H1 (cell line): ENCODE data around the gene GCAT. TPM values are rescaled to one million over a fixed set of nuclear protein-coding genes. Genes with fewer than 3 reads are reported as not detected.

Experiments used
- CTCF ChIA-PET: fragments of 300-600 bp; sonication (Branson Sonifier 250); formaldehyde crosslinking; loops from one replicate; lab custom pipeline; 2021; ENCODE audit not compliant: partially characterized antibody; lab: Charles Lee
- POLR2A ChIA-PET: fragments of 300-600 bp; sonication (Branson Sonifier 250); formaldehyde crosslinking; loops from one replicate; lab custom pipeline; 2021; ENCODE audit warnings: inconsistent platforms; ENCODE audit not compliant: partially characterized antibody; lab: Charles Lee
- DNase-seq, 2 experiments: peaks; one replicate each; pipeline versions ENCODE4 v3.0.0 to v3.0.0-alpha.2; 2010 to 2022; ENCODE audit warnings: low spot score in 2 of 2, low read depth in 1 of 2, mixed read lengths in 1 of 2
- FAIRE-seq: peaks from 2 replicates; lab custom pipeline; 2011; peaks lifted over from hg19 to GRCh38; lab: Jason Lieb, UNC
- H2AFZ ChIP-seq: 2 replicates; pipeline ENCODE4 v1.8.1; 2012; ENCODE audit warnings: low read length, inconsistent platforms
- H2AK5ac ChIP-seq: 2 replicates; pipeline ENCODE4 v1.6.1; 2013; ENCODE audit warnings: low read depth, low read length
- H2BK120ac ChIP-seq: replicated peaks from 2 replicates; pipeline ENCODE3; 2013; ENCODE audit warnings: low read depth, low read length, inconsistent platforms
- H2BK12ac ChIP-seq: 2 replicates; pipeline ENCODE4 v1.6.1; 2013; ENCODE audit warnings: low read depth, low read length
- H2BK15ac ChIP-seq: 2 replicates; pipeline ENCODE4 v1.6.1; 2013; ENCODE audit warnings: low read length
- H2BK20ac ChIP-seq: 2 replicates; pipeline ENCODE4 v1.6.1; 2013; ENCODE audit warnings: low read length
- H2BK5ac ChIP-seq: 2 replicates; pipeline ENCODE4 v1.6.1; 2013; ENCODE audit warnings: low read depth, low read length
- H3K14ac ChIP-seq: 2 replicates; pipeline ENCODE4 v1.6.1; 2013; ENCODE audit warnings: inconsistent platforms; ENCODE audit not compliant: insufficient read length
- H3K18ac ChIP-seq: 2 replicates; pipeline ENCODE4 v1.6.1; 2013; ENCODE audit warnings: low read length; ENCODE audit errors: extremely low read depth
- H3K23ac ChIP-seq: 2 replicates; pipeline ENCODE4 v1.6.1; 2013; ENCODE audit warnings: inconsistent platforms; ENCODE audit not compliant: insufficient read length
- H3K23me2 ChIP-seq: 2 replicates; pipeline ENCODE4 v1.6.1; 2013; ENCODE audit warnings: low read depth, low read length
- H3K27ac ChIP-seq: 2 replicates; pipeline ENCODE4 v1.6.1; 2011; ENCODE audit warnings: low read depth, low read length, inconsistent platforms
- H3K27me3 ChIP-seq, 4 experiments: replicated peaks in 1 of 4; 1 replicate in 1 of 4; 2 replicates in 3 of 4; pipeline versions ENCODE4 v1.6.1 to v1.8.1; 2011 to 2013; ENCODE audit warnings: low read length in 3 of 4, mild to moderate bottlenecking in 3 of 4, inconsistent platforms in 2 of 4, mixed read lengths in 2 of 4, moderate library complexity in 1 of 4; ENCODE audit not compliant: control insufficient read depth in 3 of 4, insufficient read depth in 3 of 4; ENCODE audit errors: extremely low read depth in 1 of 4
- H3K36me3 ChIP-seq, 4 experiments: 2 replicates each; pipeline versions ENCODE4 v1.6.1 to v1.8.1; 2011 to 2013; ENCODE audit warnings: mild to moderate bottlenecking in 4 of 4, low read length in 3 of 4, moderate library complexity in 2 of 4, control low read depth in 1 of 4, inconsistent platforms in 1 of 4; ENCODE audit not compliant: insufficient read depth in 4 of 4, control insufficient read depth in 2 of 4
- H3K4ac ChIP-seq: replicated peaks from 2 replicates; pipeline ENCODE3; 2013; ENCODE audit warnings: low read length, low read depth, mixed read lengths, inconsistent platforms; ENCODE audit not compliant: insufficient read length
- H3K4me1 ChIP-seq, 4 experiments: replicated peaks in 1 of 4; 1 replicate in 1 of 4; 2 replicates in 3 of 4; pipeline versions ENCODE4 v1.6.1 to v1.8.1; 2011 to 2013; ENCODE audit warnings: low read length in 3 of 4, inconsistent platforms in 2 of 4, mixed read lengths in 1 of 4; ENCODE audit not compliant: insufficient read depth in 4 of 4, control insufficient read depth in 3 of 4
- H3K4me2 ChIP-seq, 2 experiments: 2 replicates each; pipeline versions ENCODE4 v1.6.1 to v1.8.1; 2011 to 2013; ENCODE audit warnings: low read depth in 2 of 2, low read length in 2 of 2, control low read depth in 1 of 2, inconsistent platforms in 1 of 2, mild to moderate bottlenecking in 1 of 2; ENCODE audit not compliant: insufficient read depth in 1 of 2
- H3K4me3 ChIP-seq, 4 experiments: fragments of 200-600, 300-600 bp in 1 of 4; sonication (generic), shearing (Covaris generic), sonication (Bioruptor Twin) in 1 of 4; 2 replicates each; pipeline versions ENCODE4 v1.5.1 to v1.8.1; 2011 to 2016; ENCODE audit warnings: low read length in 4 of 4, low read depth in 3 of 4, control low read depth in 2 of 4, inconsistent platforms in 2 of 4, mild to moderate bottlenecking in 2 of 4, mixed read lengths in 1 of 4, moderate library complexity in 1 of 4; ENCODE audit not compliant: insufficient read depth in 2 of 4; ENCODE audit errors: extremely low read depth in 1 of 4
- H3K56ac ChIP-seq: replicated peaks from 2 replicates; pipeline ENCODE3; 2013; ENCODE audit warnings: low read depth, mild to moderate bottlenecking, mixed read lengths, low read length, inconsistent platforms; ENCODE audit not compliant: insufficient read length
- H3K79me1 ChIP-seq: 2 replicates; pipeline ENCODE4 v1.6.1; 2013; ENCODE audit warnings: low read depth, low read length, control low read depth
- H3K79me2 ChIP-seq, 2 experiments: 2 replicates each; pipeline versions ENCODE4 v1.6.1 to v1.8.1; 2012 to 2013; ENCODE audit warnings: low read length in 2 of 2, mild to moderate bottlenecking in 2 of 2, inconsistent platforms in 1 of 2; ENCODE audit not compliant: insufficient read depth in 2 of 2, control insufficient read depth in 1 of 2
- H3K9ac ChIP-seq, 4 experiments: replicated peaks in 1 of 4; 1 replicate in 1 of 4; 2 replicates in 3 of 4; pipeline versions ENCODE4 v1.6.1 to v1.8.1; 2011 to 2013; ENCODE audit warnings: low read depth in 3 of 4, low read length in 3 of 4, control low read depth in 2 of 4, mild to moderate bottlenecking in 2 of 4, moderate library complexity in 2 of 4, inconsistent platforms in 1 of 4; ENCODE audit errors: extremely low read depth in 1 of 4
- H3K9me3 ChIP-seq, 2 experiments: 2 replicates each; pipeline versions ENCODE4 v1.6.1 to v1.8.1; 2012 to 2013; ENCODE audit warnings: mild to moderate bottlenecking in 2 of 2, moderate library complexity in 2 of 2, control low read depth in 1 of 2, inconsistent platforms in 1 of 2, low read depth in 1 of 2, low read length in 1 of 2, mixed read lengths in 1 of 2; ENCODE audit not compliant: insufficient read depth in 2 of 2
- H4K20me1 ChIP-seq, 2 experiments: replicated peaks in 1 of 2; 2 replicates each; pipeline versions ENCODE3 to v1.8.1; 2011 to 2013; ENCODE audit warnings: inconsistent platforms in 2 of 2, low read length in 2 of 2, mild to moderate bottlenecking in 1 of 2; ENCODE audit not compliant: insufficient read depth in 2 of 2, control insufficient read depth in 1 of 2
- H4K5ac ChIP-seq: 2 replicates; pipeline ENCODE4 v1.6.1; 2013; ENCODE audit warnings: low read length, low read depth, mixed read lengths, inconsistent platforms; ENCODE audit not compliant: insufficient read length
- H4K8ac ChIP-seq: 2 replicates; pipeline ENCODE4 v1.8.0; 2013; ENCODE audit warnings: mild to moderate bottlenecking, moderate library complexity, low read length, inconsistent platforms; ENCODE audit not compliant: insufficient read depth; ENCODE audit errors: extremely low read depth
- H4K91ac ChIP-seq: replicated peaks from 2 replicates; pipeline ENCODE3; 2013; ENCODE audit warnings: low read length, mixed read lengths, inconsistent platforms; ENCODE audit not compliant: insufficient read length
- CBX8 ChIP-seq: fragments of 300-800, 300-1000 bp; sonication (generic); IDR thresholded peaks from 2 replicates; pipeline ENCODE4 v1.7.1; 2016; ENCODE audit warnings: low read depth, low read length, borderline replicate concordance
- CHD1 ChIP-seq: IDR thresholded peaks from 2 replicates; pipeline ENCODE4 v1.6.1; 2012; ENCODE audit warnings: low read depth, low read length, improper control_type of control experiment
- CHD2 ChIP-seq: IDR thresholded peaks from 2 replicates; pipeline ENCODE4 v1.6.1; 2012; ENCODE audit warnings: low read length, improper control_type of control experiment
- EGR1 ChIP-seq: IDR thresholded peaks from 2 replicates; pipeline ENCODE4 v1.6.1; 2011; ENCODE audit warnings: low read depth, low read length, borderline replicate concordance
- KDM4A ChIP-seq: IDR thresholded peaks from one replicate; pipeline ENCODE4 v1.7.1; 2012; ENCODE audit warnings: low read depth, mild to moderate bottlenecking, moderate library complexity, low read length, inconsistent platforms; ENCODE audit not compliant: severe bottlenecking
- POU5F1 ChIP-seq: IDR thresholded peaks from 2 replicates; pipeline ENCODE4 v1.6.1; 2011; ENCODE audit warnings: low read depth, mild to moderate bottlenecking, low read length, moderate library complexity
- RAD21 ChIP-seq, 2 experiments: IDR thresholded peaks in 1 of 2; conservative IDR thresholded peaks in 1 of 2; 2 replicates each; pipeline ENCODE4 v1.6.1; 2011; ENCODE audit warnings: low read depth in 2 of 2, low read length in 2 of 2, improper control_type of control experiment in 1 of 2, inconsistent platforms in 1 of 2, mild to moderate bottlenecking in 1 of 2, moderate library complexity in 1 of 2
- RFX5 ChIP-seq: IDR thresholded peaks from 2 replicates; pipeline ENCODE4 v1.6.1; 2011; ENCODE audit warnings: low read depth, low read length, improper control_type of control experiment, borderline replicate concordance
- SIRT6 ChIP-seq: IDR thresholded peaks from one replicate; pipeline ENCODE4 v1.7.1; 2012; ENCODE audit warnings: low read length, inconsistent platforms
- SRF ChIP-seq: IDR thresholded peaks from 2 replicates; pipeline ENCODE4 v1.6.1; 2011; ENCODE audit warnings: mild to moderate bottlenecking, low read depth, low read length, moderate library complexity
- TAF1 ChIP-seq: IDR thresholded peaks from 2 replicates; pipeline ENCODE4 v1.6.1; 2011; ENCODE audit warnings: mild to moderate bottlenecking, low read depth, low read length
- WGBS, 2 experiments: shearing (Covaris generic) in 1 of 2; methylation state at CpG; one replicate each; pipeline versions ENCODE4 v1.1.6 to v1.1.7; 2013 to 2015; ENCODE audit warnings: low lambda C conversion rate in 2 of 2, mixed read lengths in 2 of 2, inconsistent platforms in 1 of 2, low coverage in 1 of 2, missing lambda C conversion rate in 1 of 2; ENCODE audit not compliant: insufficient replicate concordance in 2 of 2, insufficient coverage in 1 of 2, insufficient read length in 1 of 2; ENCODE audit errors: extremely low coverage in 1 of 2, missing lambda C conversion rate in 1 of 2; 5-methylcytosine and 5-hydroxymethylcytosine counted together
- polyA plus RNA-seq, 7 experiments: library from polyadenylated mRNA; depleted of rRNA in 3 of 7; stranded (reverse) in 5 of 7; unstranded in 2 of 7; fragments of >200 nt in 5 of 7; fragments of 200-250 nt in 2 of 7; gene quantifications; 1 replicate in 5 of 7; 2 replicates in 1 of 7; 4 replicates in 1 of 7; pipeline versions ENCODE4 v1.2.1 to v1.2.3, GENCODE V29; 2011 to 2013; ENCODE audit warnings: missing spikeins in 2 of 7, mixed read lengths in 2 of 7
- total RNA-seq: library from RNA; stranded (reverse); fragmentation: NEBNext Ultra II Directional; extraction: Animal tissue kit (Norgen Biotek cat#: 25700); gene quantifications from 2 replicates; pipeline ENCODE4 v1.2.1, GENCODE V29; 2021
- TF ChIP-seq, protein P1 (sequence below): IDR thresholded peaks from 2 replicates; pipeline ENCODE4 v1.6.1; 2012; ENCODE audit warnings: low read length, inconsistent platforms

Gene GCAT
- total and polyA plus RNA-seq, 2 of the 8 experiments (the other 6 are each of a cell fraction or from before 2014, with no cell fraction given): 24.3 to 47.5 TPM

DNA sequence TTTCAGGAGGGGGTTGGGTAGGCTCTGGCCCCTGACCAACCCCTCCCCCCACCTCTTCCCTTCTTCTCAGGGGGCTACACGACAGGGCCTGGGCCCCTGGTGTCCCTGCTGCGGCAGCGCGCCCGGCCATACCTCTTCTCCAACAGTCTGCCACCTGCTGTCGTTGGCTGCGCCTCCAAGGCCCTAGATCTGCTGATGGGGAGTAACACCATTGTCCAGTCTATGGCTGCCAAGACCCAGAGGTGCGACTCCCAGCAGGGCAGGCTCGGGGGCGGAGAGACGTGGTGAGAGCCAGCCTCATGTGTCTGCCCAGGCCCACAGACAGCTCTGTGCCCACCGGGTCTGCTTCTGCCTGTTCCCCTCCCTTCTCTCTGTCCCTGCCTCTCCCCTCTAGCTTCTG lies 7.9 kb downstream of the GCAT start:
- peaks cover 10% of the 10 kb centered on the region; the same call in 1 of the 2 replicates for H3K23me2 ChIP-seq
- no peak overlapping the region; the same call in 1 of the 2 replicates for H4K8ac ChIP-seq
- H3K14ac ChIP-seq: no peak overlapping the region
- H2BK20ac ChIP-seq: no peak overlapping the region
- no peak for FAIRE-seq
- H3K79me1 ChIP-seq: no peaks in the 10 kb centered on the region
- no peak overlapping the region for H2BK15ac ChIP-seq
- H3K9me3 ChIP-seq: no peaks in the 10 kb centered on the region
- H2BK5ac ChIP-seq: no peak overlapping the region
- H2BK120ac ChIP-seq: no peak overlapping the region
- no peak overlapping the region for H3K4me3 ChIP-seq
- no peak overlapping the region for H3K4me2 ChIP-seq
- H3K9ac ChIP-seq: no peak overlapping the region
- H3K27me3 ChIP-seq: peaks cover 0 to 23% (median 20%) of the 10 kb centered on the region in 4 experiments; a peak in 6 of 7 replicates
- POLR2A ChIA-PET: interaction anchor here (0.6 to 6.2 kb wide), 6 partner anchors 9 to 46 kb away, joined by 3 to 142 read pairs (median 4); partner anchors contain the start of genes ANKRD54 and GCAT
- no peak overlapping the region for H3K23ac ChIP-seq
- H3K56ac ChIP-seq: no peak overlapping the region
- no peaks in the 10 kb centered on the region for H3K79me2 ChIP-seq
- H3K4me1 ChIP-seq: peaks cover 0 to 15% (median 12%) of the 10 kb centered on the region in 4 experiments; a peak in 6 of 7 replicates
- 92% methylated on average over 12 of the region's 12 CpGs; no CpG with 5 or more reads in 1 of the 2 experiments for WGBS, 2 experiments
- no peak overlapping the region for H3K27ac ChIP-seq
- CTCF ChIA-PET: interaction anchor here (0.6 to 7.7 kb wide), 10 partner anchors 8 to 179 kb away, joined by 3 to 80 read pairs (median 3); partner anchors contain the start of genes ANKRD54, GCAT and LGALS1
- no peak overlapping the region for H3K18ac ChIP-seq
- no peak overlapping the region for H3K4ac ChIP-seq
- no peak overlapping the region for H2AFZ ChIP-seq
- peaks cover 0 to 5% of the 10 kb centered on the region in 2 experiments for H4K20me1 ChIP-seq
- DNase-seq: no peak
- peaks cover 0 to 11% (median 5%) of the 10 kb centered on the region in 4 experiments; a peak in 5 of 8 replicates for H3K36me3 ChIP-seq
- H2BK12ac ChIP-seq: no peak overlapping the region
- no peak overlapping the region for H4K91ac ChIP-seq
- no peak overlapping the region for H4K5ac ChIP-seq
- no peak overlapping the region for H2AK5ac ChIP-seq
- no peak for TF ChIP-seq SIRT6
- TF ChIP-seq TAF1: no peak
- no peak for TF ChIP-seq EGR1
- no peak for TF ChIP-seq KDM4A
- no peak for TF ChIP-seq CHD2
- TF ChIP-seq RAD21 (IDR thresholded peaks at IDR 0.05 in 1 of 2, conservative IDR thresholded peaks at IDR 0.05 in 1 of 2; ENCODE audit: low read depth in 2 of 2, low read length in 2 of 2): no peak
- TF ChIP-seq, protein P1, sequence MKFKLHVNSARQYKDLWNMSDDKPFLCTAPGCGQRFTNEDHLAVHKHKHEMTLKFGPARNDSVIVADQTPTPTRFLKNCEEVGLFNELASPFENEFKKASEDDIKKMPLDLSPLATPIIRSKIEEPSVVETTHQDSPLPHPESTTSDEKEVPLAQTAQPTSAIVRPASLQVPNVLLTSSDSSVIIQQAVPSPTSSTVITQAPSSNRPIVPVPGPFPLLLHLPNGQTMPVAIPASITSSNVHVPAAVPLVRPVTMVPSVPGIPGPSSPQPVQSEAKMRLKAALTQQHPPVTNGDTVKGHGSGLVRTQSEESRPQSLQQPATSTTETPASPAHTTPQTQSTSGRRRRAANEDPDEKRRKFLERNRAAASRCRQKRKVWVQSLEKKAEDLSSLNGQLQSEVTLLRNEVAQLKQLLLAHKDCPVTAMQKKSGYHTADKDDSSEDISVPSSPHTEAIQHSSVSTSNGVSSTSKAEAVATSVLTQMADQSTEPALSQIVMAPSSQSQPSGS: no peak
- no peak for TF ChIP-seq CHD1
- no peak for TF ChIP-seq CBX8
- TF ChIP-seq POU5F1: no peak
- TF ChIP-seq SRF: no peak
- no peak for TF ChIP-seq RFX5
